Stimulated activated CD4-positive, alpha-beta T cell treated with anti-CD3 and anti-CD28 coated beads, Interleukin-1b, Interleukin-23, amount 100 ng/mL, for 48 hours (primary cell): ENCODE data around the gene MAEA.
"Not testable (repeated sequence)": the region's sequence is repeated elsewhere in the genome, so short reads cannot be mapped to it uniquely, and the experiment has no call there.

Experiments used
- DNase-seq: peaks from one replicate; pipeline ENCODE4 v3.0.0-alpha.2; 2020

MAEA gene

GRCh38 chr4:1324443-1325175 lies 34.9 kb downstream of the MAEA start:
- DNase-seq: not testable (repeated sequence)

DNA sequence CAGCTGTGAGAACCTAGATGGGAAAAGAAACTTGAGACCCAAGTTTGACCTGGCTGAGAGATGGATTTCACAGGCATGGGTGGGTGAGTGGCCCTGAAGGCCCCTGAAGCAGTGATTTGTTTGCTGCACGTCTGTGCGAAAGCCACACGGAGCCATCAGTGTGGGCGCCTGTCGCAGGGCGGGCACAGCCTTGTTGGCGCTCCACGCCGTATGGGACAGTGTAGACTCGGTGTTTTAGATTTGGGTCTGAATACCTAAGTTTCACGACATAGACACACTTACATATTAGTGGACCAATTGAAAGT lies 35.4 kb downstream of the MAEA start:
- DNase-seq: no peak

GRCh38 chr4:1325681-1326635 lies 36.3 kb downstream of the MAEA start:
- no peak for DNase-seq

DNA sequence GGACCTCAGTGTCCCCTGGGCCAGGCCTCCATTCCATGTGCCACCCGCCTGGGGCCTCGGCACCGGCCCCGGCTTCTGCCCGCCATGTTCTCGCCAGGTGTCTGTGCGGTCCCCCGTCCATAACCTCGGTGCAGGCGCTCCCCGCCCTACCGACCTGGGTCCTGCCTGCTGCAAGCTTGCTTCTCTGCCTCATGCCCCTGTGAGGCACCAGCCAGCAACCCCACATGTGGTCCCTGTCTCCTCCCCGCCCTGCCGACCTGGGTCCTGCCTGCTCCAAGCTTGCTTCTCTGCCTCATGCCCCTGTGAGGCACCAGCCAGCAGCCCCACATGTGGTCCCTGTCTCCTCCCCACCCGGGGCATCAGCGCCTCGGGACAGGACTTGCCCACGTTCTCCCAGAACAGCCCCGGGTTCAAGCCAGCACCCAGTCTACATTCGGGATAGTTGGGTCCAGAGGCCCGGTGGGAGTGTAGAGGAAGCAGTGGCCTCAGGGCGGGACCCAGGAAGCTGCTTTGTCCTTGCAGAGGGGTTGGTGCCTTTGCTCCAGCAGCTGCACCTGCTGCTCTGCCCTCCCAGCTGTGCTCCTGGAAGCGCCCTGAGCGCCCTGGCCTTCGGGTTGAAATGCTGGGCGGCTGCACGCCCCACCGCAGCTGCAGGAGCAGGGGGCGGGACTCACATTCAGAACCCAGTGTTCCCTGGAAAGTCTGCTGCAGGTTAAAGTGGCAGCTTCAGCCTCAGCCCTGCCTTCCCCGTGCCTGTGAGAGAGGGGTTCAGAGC lies 37.2 kb downstream of the MAEA start:
- DNase-seq: no peak

GRCh38 chr4:1327526-1328266 lies 38.0 kb downstream of the MAEA start:
- DNase-seq: no peak

DNA sequence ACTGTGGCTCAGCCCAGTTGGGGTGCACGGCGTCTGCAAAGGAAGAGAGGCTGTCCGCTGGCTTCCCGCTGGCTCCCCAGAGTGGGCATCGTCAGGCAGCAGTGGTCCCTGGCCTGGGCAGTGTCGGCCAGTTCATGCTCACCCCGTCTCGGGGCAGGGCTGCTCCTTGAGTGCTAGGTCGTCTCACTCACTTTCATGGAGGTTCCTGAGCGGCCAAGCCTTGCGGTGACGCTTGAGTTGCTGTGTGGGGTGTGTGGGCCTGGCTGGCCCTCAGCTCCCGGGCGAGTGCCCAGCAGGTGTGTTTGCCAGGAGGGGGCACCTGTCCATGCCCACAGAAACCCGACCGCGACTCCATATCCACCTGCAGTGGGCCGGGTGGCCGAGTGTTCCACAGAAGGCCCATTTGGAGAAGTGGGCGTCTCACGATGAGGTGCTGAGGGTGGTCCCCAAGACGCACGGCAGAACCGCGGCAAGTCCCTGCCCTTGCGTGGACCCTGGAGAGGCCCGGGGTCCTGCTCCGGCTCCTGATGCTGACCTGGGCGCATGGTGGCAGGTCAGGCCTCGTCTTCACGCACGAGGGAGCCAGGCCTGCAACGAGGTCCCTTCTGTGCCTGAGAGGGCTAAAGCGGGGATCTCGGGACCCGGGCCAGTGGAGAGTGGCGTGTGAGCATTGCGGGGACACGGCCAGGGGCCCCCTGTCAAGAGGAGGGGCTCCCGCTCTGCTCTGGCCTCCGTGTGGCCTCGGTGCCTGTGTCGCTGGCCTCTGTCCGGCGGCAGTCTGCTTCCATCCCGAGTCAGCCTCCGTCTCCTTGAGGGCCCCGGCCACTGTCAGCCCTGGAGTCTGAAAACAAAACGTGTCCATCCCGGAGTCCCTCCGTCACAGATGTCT lies 38.8 kb downstream of the MAEA start:
- no peak for DNase-seq

DNA sequence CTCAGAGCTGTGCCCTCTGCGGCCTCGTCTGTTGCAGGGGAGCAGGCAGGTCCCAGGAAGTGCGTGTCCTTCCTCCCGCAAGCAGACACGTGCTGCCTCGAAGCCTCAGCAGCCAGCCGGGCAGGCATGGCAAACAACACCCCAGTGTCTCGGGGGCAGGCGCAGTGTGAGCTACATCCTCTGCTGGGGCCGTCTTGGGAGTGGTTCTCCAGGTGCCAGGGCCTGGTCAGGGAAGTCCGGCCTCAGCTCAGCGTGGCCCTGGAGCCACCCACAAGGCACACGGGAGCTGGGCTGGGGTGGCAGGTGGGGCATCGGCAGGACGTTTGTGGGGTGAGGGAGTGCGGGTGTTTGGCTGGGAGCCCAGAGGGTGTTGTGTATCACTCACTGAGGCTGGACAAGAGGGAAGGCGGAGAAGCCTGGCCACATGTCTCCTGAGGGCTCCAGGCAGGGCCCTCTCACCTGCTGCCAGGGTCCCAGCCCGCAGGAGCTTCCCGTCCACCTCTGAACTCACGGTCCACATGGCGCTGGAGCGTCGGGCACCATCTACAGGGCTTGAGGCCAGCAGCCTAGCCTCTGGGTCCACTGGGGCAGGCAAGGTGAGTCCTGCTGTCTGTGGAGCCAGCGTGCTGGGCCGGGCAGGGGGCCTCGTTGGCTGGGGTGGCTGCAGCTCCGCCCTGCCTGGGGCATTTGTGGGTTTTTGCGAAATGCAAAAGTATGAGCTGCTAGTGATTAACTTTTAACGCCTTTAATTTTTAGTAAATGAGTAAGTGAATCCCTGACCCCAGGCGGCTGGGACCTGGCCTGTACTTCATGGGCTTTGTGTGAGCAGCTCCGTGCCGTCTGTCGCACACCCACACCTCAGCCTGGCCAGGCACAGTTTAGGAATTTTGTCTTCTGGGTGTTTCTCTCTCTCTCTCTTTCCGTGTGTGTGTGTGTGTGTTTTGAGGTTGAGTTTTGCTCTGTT lies 40.0 kb downstream of the MAEA start:
- no peak for DNase-seq

DNA sequence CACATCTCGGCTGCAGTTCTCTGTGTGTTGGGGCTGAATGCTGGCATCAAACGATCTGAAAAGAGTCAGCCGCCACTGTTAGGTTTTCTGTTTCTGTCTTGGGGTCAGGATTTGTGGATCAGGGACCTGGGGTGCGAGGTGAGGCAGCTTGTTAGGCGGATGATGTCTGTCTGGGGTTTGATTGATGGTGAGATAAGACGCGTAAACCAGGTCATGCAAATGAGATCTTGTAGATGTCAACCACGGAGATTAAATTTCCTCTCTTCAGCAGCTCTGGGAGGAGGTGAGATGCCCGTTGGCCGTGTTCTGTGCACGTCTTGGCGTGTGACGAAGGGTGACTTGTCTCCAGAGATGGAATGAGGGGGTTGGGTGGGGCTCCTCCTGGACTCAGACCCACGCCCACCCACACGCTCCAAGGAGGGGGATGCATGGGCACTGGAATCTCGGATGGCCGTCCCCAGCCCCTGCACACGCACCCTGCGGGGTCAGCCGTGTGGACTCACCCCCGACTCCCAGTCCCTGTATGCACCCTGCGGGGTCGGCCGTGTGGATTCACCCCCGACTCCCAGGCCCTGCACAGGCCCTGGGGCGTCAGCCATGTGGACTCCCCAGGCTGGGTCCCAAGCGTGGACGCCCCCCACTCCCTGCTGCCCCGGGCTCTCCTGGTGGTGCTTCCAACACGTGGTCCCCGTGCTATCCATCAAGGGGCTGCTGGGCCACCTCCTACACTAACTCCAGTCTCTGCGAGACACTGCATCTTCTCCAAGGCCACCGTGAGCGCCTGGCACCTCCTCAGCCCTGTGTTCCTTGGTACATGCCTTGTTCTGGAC lies 41.3 kb downstream of the MAEA start:
- peak; percentile 69 for DNase-seq

GRCh38 chr4:1331591-1332353 lies 42.1 kb downstream of the MAEA start:
- DNase-seq: no peak

DNA sequence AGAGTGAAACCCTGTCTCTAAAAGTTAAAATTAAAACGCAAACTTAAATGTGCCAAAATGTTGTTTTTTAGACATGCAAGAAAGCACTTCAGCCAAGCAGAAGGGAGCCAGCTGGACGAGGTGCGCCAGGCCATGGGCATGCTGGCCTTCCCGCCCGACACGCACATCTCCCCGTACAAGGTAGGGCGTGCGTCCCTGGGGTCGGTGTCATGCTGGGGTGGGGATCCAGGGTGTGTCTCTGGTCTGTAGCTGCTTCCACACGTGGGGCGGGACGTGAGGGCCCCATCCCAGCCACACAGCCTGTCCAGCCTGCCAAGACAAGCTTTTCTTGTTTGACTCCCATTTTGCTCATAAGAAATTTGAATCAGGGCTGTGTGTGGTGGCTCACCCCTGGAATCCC lies 43.0 kb downstream of the MAEA start:
- no peak for DNase-seq

DNA sequence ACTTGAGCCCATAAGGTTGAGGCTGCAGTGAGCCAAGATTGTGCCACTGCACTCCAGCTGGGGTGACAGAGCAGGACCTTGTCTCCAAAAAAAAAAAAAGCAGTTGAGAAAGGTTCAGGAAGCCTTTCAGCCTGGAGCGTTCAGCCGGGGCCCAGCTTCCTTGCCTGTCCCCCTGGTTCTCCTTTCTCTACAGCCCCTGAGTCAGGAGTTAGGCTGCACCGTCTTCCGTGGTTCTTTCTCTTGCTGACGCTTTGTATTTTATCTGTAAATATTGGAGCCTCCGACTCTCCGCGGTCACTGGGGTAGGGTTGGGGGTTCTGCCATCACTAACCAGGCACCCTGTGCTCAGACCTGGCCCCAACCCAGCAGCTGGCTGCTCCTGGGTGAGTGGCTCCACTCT lies 43.6 kb downstream of the MAEA start:
- no peak for DNase-seq

- DNase-seq: not testable (repeated sequence)
These were observed 44.3 kb downstream of the MAEA start for GRCh38 chr4:1333851-1334578.

- no peak for DNase-seq
These were observed 44.8 kb downstream of the MAEA start for GRCh38 chr4:1334579-1334895.

DNA sequence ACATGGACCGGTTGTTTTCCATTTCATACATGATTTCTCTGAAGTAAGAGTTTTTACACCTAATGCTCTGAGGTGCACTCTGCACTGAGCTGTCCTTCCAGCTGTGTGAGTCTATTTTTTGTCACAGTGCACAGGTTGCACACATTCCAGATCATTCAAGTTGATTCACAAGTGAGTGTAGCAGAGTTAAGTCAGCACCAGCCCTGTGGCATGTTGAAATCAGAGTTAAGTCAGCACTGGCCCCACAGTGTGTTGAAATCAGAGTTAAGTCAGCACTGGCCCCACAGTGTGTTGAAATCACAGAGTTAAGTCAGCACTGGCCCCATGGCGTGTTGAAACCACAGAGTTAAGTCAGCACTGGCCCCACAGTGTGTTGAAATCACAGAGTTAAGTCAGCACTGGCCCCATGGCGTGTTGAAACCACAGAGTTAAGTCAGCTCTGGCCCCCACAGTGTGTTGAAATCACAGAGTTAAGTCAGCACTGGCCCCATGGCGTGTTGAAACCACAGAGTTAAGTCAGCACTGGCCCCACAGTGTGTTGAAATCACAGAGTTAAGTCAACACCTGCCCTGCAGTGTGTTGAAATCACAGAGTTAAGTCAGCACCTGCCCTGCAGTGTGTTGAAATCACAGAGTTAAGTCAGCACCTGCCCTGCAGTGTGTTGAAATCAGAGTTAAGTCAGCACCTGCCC lies 45.6 kb downstream of the MAEA start:
- peak; percentile 24 for DNase-seq

DNA sequence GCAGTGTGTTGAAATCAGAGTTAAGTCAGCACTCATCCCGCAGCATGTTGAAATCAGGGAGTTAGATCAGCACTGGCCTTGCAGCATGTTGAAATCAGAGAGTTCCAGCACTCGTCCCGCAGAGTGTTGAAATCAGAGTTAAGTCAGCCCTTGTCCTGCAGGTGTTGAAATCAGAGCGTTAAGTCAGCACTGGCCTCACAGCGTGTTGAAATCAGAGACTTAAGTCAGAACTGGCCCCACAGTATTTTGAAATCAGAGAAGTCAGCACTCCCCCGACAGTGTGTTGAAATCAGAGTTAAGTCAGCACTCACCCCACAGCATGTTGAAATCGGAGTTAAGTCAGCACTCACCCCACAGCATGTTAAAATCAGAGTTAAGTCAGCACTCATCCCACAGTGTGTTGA lies 46.4 kb downstream of the MAEA start:
- DNase-seq: no peak

- peak; percentile 92 for DNase-seq
These were observed 47.7 kb downstream of the MAEA start for GRCh38 chr4:1337376-1337831.
